Vagina (tissue), 2 donors: ENCODE measurements around the gene RBM33.

Experiments used
- CTCF ChIP-seq, 3 experiments: fragments of 450-650 bp in 2 of 3; fragments of 200-600 bp in 1 of 3; sonication (generic) in 1 of 3; IDR thresholded peaks; one replicate each; pipeline ENCODE4 v1.5.1; 2017 to 2019; ENCODE audit warnings: antibody characterized with exemption in 3 of 3, mild to moderate bottlenecking in 2 of 3, moderate library complexity in 2 of 3
- POLR2A ChIP-seq, 2 donors: fragments of 450-650 bp; IDR thresholded peaks; one replicate each; pipeline ENCODE4 v1.6.1; 2017; ENCODE audit warnings: antibody characterized with exemption in 2 of 2, mild to moderate bottlenecking in 2 of 2, moderate library complexity in 2 of 2
- POLR2AphosphoS5 ChIP-seq, 2 donors: sonication (generic); formaldehyde crosslinking; IDR thresholded peaks; one replicate each; pipeline ENCODE4 v1.9.0; 2017; ENCODE audit warnings: antibody characterized with exemption in 2 of 2, mild to moderate bottlenecking in 2 of 2, low read depth in 1 of 2; ENCODE audit not compliant: insufficient read depth in 1 of 2

- no peak for TF ChIP-seq CTCF (IDR thresholded peaks at IDR 0.05)
- TF ChIP-seq POLR2AphosphoS5 (IDR thresholded peaks at IDR 0.05; ENCODE audit: insufficient read depth in 1 of 2, low read depth in 1 of 2): no peak
- no peak for TF ChIP-seq POLR2A (IDR thresholded peaks at IDR 0.05)
These were observed 7.3 kb upstream of the RBM33 start for GRCh38 chr7:155637155-155637554.
